AG09319 (cell line): ENCODE results near the gene TOR3A.
A peak's percentile ranks its signal among the peaks of the same experiment; 100 is the strongest.

Experiments used
- DNase-seq: peaks from one replicate; pipeline ENCODE4 v3.0.0-alpha.2; 2010; ENCODE audit warnings: low read depth; ENCODE audit errors: extremely low read depth
- CTCF ChIP-seq: IDR thresholded peaks from 2 replicates; pipeline ENCODE4 v1.5.1; 2011; ENCODE audit warnings: low read depth, mild to moderate bottlenecking, inconsistent platforms, low read length, moderate library complexity

The TOR3A gene

GRCh38 chr1:179142889-179143299, 61.0 kb downstream of the TOR3A start:
- DNase-seq, result peak; percentile 80

GRCh38 chr1:179143322-179143721, 61.5 kb downstream of the TOR3A start:
- peak; percentile 72 for DNase-seq
- no peak for TF ChIP-seq CTCF

More at GRCh38 chr1:179142889-179143299, 61.0 kb downstream of the TOR3A start:
- no peak for TF ChIP-seq CTCF

GRCh38 chr1:179144626-179145025, 62.8 kb downstream of the TOR3A start:
- no peak for DNase-seq
- TF ChIP-seq CTCF, result no peak

- no peak for DNase-seq
- no peak for TF ChIP-seq CTCF
Measured at GRCh38 chr1:179145521-179145920, 63.7 kb downstream of the TOR3A start.
